Breast epithelium (tissue), 3 donors: ENCODE results near the gene DGKI.

Experiments
- CTCF ChIP-seq, 3 donors: fragments of 450-650 bp; IDR thresholded peaks; one replicate each; pipeline ENCODE4 v1.5.1; 2016 to 2017; ENCODE audit warnings: antibody characterized with exemption in 3 of 3, mild to moderate bottlenecking in 3 of 3, moderate library complexity in 3 of 3
- POLR2A ChIP-seq: fragments of 450-650 bp; IDR thresholded peaks from one replicate; pipeline ENCODE4 v1.6.1; 2016; ENCODE audit warnings: antibody characterized with exemption, mild to moderate bottlenecking, moderate library complexity

DNA sequence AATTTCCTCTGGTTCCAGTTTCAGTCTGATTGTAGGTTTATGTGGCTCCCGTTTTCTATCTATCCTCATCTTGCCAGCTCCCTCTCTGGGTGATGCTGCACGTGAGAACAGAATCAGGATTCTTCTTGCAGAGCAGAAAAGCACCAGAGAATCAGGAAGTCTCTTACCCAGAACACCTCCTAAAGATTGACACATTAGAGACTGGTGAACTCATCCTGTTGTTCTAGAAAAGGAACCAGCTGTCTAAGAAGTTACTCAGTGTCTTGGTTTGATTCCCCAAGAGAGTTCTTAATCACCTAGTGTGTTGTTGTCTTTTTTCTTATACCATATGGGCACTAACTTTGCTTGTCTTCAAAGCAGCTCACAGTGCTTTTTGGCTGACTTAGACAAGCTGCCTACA, 152.4 kb downstream of the DGKI start:
- TF ChIP-seq POLR2A (no peak), CTCF (IDR thresholded peaks at IDR 0.05) (no peak)
